ENCODE results near the gene HUNK.
"Not testable (repeated sequence)": the region's sequence is repeated elsewhere in the genome, so short reads cannot be mapped to it uniquely, and the experiment has no call there.

HUNK gene

DNA sequence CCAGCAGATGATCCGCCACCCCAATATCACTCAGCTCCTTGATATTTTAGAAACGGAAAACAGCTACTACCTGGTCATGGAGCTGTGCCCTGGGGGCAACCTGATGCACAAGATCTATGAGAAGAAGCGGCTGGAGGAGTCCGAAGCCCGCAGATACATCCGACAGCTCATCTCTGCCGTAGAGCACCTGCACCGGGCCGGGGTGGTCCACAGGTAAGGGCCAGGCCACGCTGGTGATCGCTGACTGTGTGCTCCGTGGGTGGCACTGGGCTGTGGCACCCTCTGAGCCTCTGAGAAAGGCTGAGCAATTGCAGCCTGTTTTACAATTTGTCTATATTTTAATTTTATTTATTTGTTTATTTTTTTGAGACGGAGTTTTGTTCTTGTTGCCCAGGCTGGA is 51.7 kb downstream of the HUNK start:
- no peak for DNase-seq

DNA sequence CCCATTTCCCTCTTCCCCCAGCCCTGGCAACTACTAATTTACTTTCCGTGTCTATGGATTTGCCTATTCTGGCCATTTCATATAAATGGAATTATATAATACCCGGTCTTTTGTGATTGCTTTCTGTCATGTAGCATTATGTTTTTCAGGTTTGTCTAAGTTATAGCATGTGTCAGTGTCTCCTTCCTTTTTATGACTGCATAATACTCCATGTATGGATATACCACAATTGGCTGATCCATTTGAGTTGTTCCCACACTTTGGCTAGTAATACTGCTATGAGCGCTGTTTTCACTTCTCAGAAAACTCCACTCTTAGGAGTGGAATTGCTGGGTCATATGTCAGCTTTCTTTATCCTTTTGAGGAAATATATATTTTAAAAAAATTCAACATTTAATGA is 53.7 kb downstream of the HUNK start:
- no peak for DNase-seq

DNA sequence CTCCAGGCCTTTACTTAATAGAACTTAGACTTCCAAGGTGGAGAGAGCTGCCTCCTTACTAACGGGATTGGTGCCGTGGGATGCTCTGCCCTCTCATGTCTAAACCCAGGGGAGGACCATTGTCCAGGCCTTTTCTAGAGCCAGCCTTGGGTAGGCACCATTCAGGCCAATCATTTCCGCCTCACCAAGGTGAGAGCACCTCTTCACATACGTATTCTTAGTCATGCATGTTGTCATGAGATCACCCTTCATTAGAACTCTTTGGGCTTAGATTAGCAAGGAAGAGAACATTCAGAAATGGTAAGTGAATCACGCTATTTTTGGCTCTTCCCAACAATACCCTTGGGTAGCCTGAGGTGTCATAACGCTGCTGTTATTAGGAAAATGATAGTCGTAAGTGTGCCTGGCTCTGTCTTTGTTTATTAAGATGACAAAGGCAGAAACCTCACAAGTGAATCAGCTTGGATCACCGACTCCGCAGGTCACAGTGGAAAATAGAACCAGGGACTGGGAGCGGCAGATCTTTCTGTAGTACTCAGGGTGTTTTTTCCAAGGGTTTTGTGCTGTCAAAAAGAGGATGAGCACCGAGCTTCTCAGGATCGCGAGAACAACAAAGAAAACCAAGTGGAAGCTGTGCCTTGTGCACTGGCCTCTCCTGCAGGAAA is 55.0 kb downstream of the HUNK start:
- DNase-seq = no peak

DNA sequence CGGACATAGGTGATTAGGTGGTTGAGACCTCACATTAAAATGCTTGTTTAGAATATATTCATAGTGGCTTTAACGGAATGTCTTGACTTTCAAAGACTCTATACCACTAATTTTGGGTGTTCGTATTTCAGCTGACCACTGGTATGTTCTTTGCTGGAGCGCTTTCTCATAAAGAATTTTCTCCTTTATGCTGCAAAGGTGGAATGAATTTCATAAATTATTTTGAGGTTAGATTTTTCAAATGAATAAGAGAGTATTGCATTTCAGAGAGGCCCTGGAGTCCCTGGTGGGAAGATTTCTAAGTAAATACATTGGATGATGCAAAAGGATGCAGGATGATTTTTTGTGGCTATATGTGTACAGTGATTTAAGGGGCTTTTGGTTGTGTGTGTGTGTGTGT is 55.8 kb downstream of the HUNK start:
- DNase-seq = no peak

DNA sequence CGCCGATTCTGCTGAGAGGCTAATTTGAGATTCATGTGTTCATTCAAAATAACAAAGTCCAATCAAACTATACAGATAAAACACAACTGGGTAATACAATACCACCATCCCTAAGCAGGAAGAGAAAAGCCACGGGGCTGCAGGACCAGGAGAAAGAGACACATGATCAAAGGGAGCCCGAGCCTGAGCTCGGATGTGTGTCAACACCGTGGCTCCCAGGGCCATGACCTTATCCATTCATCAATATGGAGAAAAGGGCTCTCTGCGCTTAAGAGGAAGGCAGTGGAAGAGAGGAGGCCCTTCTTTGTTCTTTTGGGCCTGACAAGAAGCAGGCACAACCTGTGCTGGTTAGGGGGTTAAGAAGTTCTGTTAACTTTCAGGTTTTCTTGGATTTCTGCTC is 56.7 kb downstream of the HUNK start:
- no peak for DNase-seq

DNA sequence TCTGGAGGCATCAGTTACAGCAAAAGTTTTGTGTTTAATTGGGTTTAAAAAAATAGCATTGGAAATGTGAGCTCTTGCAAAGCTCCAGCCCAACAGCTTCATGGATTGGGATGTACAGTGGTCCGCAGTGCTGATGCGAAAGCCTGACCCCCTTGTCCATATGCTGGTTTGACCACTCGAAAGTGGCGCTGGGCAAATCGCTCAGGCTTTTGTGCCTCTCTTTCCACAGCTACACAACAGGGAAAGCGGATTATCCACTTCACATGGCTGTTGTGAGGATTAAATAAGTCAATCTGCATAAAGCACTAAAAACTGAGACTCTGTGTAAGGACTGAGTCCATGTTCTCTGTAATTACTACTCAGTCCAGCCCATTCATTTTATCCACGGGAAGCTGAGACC is 57.2 kb downstream of the HUNK start:
- DNase-seq = no peak

DNA sequence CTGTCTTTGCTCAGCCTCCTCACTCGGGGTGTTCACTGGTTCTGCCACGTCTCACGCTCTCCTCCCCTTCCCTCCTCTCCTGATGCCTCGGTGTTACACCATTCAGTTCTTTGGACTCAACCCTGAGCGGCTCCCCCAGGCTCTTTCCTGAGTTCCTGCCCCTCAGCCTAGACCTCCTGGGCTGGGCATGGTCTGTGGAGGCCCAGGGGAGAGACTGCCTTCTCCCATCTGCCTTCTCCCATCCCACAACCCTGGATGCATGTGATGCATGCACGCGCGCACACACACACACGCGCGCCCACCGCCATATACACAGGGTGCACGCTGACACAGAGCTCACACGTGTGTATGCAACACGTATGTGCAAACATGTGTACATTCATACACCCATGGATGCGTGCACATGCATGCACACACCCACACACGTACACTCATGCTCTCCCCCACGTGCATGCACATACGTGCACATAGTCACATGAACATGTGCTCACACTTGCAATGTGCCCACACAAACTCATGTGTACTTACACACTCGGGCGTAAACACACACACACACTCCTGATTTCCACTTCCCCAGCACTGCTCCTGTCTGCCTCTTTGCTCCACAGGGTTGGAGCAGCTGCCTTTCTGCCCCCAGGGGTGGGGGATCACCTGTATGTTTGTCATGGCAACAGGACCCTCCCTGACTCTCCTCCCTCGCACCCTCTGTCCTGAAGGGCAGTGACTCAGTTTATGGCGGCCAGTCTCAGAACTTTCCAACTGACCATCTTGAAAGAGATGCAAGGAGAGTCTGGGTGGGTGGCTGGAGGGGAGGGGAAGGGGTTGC is 59.0 kb downstream of the HUNK start:
- DNase-seq = no peak

DNA sequence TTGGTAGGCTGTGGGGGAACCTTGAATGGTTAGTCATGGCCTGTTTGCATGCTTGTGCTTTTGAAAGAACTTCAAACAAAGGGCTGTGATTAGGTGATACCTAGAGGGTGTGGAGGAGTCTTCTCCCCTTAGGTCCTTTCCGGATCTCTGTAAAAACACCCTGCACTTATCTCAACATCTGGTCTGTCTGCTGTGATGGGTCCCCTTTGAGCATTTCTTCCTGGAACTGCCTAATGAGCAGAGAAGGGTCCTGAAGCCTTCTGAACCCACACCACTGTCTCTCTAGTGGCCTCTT is 59.6 kb downstream of the HUNK start:
- no peak for DNase-seq

DNA sequence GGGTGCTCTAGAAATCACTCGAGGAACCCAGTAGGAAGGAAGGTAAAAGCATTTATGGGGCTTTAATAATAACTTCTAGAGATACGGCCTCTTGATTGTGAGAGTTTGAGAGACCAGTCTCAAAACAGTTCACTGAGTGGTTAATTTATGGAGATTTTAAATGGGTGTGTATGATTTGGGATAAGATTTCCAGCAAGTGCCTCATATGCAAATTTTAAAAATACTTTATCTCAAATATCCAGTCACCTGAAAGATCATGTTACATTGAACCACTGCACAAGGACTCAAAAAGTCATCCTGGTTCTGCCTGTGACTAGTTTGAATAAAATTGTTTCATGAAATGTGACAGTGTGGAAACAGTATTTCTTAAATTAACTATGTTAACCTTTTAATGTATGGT is 64.5 kb downstream of the HUNK start:
- no peak for DNase-seq

DNA sequence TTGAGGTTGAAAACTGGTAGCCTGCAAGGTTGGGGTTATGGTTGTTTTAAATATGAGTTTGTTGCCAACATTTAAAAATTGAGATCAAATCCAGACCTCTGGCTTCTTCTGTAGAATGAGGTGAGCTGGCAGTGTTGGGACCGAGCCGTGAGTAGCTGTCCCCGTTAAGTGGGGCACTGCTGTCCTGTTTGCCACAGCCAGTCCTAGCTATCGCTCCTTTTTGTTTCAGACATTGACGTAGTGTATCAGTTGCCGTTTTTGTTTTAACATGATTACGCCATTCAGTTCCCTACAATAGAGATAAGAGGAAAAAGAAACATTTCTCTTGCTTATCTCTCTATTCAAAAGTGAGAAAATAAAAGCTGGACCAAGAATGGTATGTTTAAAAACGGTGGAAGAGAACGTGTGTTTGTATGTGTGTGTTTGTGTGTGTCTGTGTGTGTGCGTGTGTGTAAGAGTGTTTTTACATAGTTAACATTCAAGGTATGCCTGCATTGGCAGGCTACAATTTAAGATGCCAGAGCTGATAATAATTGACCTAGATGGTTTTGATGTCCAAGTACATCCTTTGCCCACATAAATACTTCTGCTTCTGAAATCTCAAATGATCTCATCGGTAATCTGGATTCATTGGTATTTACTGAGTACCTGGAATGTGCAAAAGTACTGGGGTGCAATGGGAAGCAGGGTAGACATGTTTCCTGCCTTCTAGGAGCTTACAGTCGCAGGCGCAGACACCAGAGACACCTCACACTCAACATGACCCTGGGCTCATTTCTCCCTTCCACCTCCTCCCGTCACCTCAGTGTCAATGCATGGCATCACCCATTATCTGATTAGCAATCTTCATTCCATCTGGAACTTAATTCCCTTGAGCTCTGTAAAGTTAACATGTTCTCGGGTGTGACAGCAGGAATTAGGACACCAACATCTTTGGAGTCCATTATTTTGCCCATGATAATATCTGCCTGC is 65.8 kb downstream of the HUNK start:
- no peak for DNase-seq

DNA sequence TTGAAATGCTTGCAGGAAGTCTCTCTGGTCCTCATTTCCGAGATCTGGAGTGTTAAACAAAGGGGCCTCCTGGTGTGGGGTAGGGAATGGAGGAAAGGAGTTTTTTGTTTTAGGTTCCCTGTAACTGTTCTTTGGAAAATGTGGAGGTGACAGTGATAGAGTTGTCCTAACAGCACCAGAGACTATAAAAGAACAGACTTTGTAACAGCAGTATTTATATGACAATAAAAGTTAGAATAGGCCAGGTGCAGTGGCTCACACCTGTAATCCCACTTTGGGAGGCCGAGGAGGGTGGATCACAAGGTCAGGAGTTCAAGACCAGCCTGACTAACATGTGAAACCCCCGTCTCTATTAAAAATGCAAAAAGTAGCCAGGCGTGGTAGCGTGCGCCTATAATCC is 68.9 kb downstream of the HUNK start:
- DNase-seq = no peak

DNA sequence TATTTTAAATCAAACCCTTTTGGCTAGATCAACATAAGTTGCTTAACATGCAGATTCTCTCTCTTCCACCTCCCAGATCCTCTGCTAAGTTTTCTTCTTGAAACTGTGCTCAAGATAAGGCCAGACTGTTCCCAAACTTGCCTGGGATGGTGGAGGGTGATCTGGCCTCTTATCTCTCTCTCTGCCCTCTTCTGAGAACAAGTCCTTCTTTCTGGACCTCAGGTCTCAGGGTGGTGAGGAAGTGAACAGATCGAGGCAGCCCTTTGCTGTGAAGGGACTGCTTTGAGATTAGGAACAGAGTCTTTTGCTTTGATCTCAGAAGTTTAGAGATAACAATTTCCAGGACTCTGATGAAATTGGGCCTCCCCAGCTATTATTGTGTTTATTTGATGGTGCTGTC is 70.7 kb downstream of the HUNK start:
- DNase-seq = no peak

DNA sequence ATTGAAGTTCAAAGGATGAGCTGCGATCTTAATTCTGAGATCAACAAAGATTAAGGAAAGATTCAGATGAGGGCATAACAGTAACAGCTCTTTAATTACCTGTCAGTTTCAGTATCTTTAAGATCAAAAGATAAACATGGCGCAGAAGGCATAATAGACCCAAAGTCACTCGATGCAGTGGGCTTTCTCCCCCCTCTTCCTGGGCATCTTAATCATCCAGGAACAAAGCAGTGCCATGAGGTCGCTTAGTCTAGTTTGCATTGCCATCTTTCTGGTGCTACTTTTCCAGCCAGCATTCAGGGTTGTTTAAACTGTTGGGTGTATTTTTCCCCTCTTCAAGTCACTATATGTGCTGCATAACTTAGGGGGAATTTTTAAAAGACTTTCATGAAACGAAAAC is 72.3 kb downstream of the HUNK start:
- no peak for DNase-seq

DNA sequence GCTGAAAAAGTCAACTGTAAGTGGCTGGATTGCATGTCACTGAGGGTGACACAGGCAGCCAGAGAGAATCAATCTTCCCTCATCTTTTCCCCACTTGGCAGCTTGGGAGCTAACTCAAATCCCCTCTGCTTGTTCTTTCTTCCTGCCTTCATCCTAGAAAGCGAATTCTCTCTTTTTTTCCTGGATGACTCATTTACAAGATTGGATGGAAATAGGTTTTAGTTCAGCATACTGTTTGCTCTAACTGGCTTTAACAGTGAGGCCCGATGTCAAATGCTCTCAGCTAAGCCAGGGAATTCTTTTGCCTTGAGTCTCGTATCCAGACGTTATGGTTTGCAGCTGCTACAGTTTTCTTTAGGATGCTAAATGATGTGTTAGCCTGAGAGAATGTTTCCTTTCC is 72.7 kb downstream of the HUNK start:
- no peak for DNase-seq

DNA sequence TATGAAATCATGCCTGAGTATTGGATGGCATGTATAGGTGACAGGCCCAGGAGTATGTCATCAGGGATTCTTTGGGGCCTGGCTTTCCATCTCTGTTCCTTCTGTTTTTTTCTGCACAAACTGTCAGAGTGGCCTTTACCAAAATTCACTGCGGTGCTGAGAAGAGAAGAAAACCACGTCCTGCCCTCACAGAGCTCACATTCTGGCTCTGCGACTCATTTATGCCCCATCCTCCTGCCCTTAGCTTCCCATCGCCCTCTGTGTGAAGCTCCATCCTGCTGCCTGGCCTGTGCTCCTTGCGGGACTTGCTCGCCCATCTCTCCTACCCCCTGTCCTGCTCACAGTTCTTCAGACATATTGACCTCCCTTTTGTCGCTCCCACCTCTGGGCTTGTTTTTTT is 73.4 kb downstream of the HUNK start:
- no peak for DNase-seq

DNA sequence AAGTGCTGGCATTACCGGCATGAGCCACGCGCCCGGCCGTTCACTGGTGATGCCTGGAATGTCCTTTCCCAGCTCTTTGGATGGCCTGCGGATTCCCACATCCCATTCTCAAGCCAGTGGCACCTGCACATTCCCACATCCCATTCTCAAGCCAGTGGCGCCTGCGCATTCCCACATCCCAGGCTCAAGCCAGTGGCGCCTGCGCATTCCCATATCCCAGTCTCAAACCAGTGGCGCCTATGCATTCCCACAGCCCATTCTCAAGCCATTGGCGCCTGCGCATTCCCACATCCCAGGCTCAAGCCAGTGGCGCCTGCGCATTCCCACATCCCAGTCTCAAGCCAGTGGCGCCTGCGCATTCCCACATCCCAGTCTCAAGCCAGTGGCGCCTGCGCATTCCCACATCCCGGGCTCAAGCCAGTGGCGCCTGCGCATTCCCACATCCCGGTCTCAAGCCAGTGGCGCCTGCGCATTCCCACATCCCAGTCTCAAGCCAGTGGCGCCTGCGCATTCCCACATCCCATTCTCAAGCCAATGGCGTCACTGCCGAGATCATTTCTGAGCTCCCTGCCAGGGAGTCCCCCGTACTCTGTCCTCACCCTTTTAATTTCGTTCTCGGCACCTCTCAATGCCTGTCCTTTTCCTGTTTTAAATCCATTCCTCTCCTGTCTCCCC is 74.2 kb downstream of the HUNK start:
- DNase-seq = not testable (repeated sequence)

DNA sequence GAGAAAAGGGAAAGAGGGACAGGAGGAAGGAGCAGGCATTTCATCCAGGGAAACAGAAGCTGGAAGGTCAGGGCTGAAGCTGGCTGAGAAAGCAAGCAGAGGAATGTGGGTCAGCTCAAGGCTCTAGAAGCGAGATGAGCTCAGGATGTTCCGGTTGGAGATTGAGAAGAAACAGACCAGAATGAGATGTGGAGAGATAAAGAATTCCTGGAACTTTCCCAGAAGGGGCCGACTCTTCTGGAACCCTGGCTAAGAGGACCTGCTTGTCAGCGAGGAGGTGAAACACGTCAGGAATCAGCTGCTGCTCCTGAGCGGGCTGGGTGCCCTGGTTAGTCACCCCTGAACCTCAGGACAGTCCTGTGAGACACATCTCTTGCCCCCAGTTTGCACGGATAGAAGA is 75.9 kb downstream of the HUNK start:
- no peak for DNase-seq

DNA sequence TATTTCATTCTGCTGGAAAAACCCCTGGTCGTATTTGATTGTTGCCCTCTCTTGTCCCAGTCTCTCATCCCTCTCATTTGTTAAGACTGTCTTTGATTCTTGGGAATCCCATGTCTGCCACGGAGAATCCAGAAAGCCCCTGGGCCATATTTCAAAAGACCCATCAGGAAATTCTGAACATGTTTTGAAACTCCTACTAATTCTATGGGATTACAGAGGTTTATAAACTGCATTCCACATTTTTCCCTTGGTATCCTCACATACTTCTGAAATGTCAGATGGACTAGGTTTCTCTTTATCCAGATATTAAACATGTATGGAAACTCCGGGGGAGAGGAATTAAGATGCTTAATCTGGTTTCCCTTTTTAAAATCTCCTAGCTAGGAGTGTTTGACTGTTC is 80.0 kb downstream of the HUNK start:
- no peak for DNase-seq

DNA sequence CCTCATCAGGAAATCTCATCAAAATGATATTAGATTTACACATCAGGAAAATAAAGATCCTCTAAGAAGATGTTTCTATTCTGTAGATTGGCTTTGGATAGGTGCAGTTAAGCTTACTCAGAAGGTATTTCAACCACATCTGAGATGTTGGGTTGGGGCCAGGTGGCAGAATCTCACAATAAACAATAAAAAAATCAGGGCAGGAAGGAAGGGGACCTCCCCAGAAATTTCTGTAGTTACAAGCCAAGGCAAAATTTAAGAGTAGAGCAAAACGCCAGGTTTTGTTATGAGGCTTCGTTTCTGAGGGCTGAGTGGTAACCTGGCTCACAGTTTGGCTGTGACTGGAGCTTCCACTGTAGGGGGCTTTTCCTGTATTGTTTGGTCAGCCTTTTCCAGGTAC is 84.8 kb downstream of the HUNK start:
- no peak for DNase-seq

DNA sequence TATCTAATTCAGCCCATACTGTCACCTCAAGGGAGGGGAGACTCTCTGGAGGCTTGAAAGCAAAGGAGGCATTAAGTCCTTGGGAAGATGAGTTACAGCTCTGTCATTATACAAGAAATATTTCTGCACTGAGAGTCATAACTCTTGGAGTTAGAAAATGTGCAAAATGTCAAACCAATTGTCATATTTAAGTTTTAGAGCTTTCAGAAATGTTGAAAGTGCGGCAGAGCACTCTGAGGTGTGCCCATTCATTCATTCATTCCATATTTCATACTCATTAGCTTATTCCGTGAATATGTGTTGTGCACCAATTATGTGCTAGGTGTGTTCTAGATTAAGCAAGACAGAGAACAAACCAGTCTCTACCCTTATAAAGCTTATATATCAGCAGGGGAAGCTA is 87.1 kb downstream of the HUNK start:
- DNase-seq = no peak

DNA sequence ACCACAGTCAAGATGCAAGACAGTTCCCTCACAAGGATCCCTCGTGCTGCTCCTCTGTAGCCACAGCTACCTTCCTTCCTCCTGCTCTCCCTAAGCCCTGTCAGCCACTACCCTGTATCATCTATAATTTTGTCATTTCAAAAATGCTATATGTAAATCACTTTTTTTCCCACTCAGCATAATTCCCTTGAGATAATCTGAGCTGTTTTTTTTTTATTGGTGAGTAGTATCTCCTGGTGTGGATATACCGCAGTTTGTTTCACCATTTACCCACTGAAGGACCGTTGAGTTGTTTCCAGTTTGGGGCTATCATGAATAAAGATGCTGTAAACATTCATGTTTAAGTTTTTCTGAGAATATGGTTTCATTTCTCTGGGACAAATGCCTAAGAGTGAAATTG is 88.2 kb downstream of the HUNK start:
- DNase-seq = no peak

DNA sequence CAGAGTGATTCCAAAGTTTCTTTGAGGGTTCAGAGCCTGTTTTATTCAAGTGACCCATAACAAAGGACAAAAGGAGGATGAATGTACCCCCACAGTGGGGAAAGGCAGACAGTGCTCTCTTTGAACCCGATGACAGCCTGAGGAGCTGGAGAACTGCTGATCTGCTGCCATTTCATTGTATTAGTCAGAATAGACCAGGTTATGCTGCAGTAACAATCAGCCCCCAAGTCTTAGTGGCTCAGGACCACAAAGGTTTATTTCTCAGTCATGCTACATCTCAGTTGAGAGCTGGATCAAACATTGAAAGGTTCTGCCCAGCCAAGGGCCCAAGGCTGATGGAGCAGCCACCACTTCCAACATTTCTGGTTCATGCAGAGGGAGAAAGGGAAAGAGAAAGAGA is 88.9 kb downstream of the HUNK start:
- DNase-seq = no peak

DNA sequence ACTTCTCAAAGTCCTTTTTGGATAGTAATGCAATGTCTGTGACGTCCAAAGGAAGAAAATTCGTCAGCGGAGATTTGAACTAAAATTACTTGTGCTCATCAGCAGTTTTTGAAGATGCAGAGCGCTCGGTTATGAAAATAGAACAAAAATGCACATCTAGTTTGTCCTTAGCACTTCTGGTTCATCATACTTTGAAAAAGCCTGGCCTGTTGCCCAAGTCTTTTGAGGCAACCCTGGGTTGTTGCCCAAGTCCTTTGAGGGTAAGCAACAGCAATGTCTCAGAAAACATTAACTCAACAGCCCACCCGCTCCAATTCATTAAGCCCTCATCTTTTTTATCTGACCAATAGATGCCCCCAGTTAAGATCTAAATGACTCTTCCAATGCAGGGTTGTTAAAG is 91.9 kb downstream of the HUNK start:
- no peak for DNase-seq
